HCT116 (cell line): ENCODE measurements around the gene SMIM20. TPM values are rescaled to one million over a fixed set of nuclear protein-coding genes. Genes with fewer than 3 reads are reported as not detected.

Experiments used
- ATAC-seq: fragments of 200-7000 bp; cut with Tn5 transposase; 2 replicates; pipeline ENCODE4 v1.9.1; 2020; ENCODE audit warnings: mild to moderate bottlenecking, moderate library complexity
- BruUV-seq: library from RNA; stranded (reverse); fragments of 400-500 nt; replicated peaks from 2 replicates; lab custom pipeline; 2021; lab: Mats Ljungman, UMichigan
- CTCF ChIA-PET: fragments of 300-600 bp; sonication (Branson Sonifier 250); formaldehyde crosslinking; loops from one replicate; lab custom pipeline; 2021; ENCODE audit warnings: antibody characterized with exemption; lab: Charles Lee
- POLR2A ChIA-PET: fragments of 300-600, 350-600 bp; sonication (Branson Sonifier 250); formaldehyde crosslinking; loops from one replicate; lab custom pipeline; 2021; ENCODE audit warnings: antibody characterized with exemption; lab: Charles Lee
- RAD21 ChIA-PET, 2 experiments: fragments of 300-600 bp; sonication (Branson Sonifier 250); formaldehyde crosslinking; loops; one replicate each; lab custom pipeline; 2023; ENCODE audit warnings: low total read pairs in 2 of 2; ENCODE audit not compliant: uncharacterized antibody in 2 of 2, unreplicated experiment in 2 of 2, low non-redundant PET in 1 of 2; lab: Charles Lee
- DNase-seq: peaks from one replicate; pipeline ENCODE4 v3.0.0-alpha.2; 2010; ENCODE audit warnings: low read depth, low spot score
- H2AFZ ChIP-seq: fragments of 200-600 bp; shearing (Covaris generic), sonication (generic); 2 replicates; pipeline ENCODE4 v1.6.1; 2017; ENCODE audit warnings: low read depth, mixed run types, mixed read lengths, antibody characterized with exemption, low read length; ENCODE audit not compliant: poor library complexity, severe bottlenecking
- H3K27ac ChIP-seq: 2 replicates; pipeline ENCODE4 v1.5.1; 2012; ENCODE audit warnings: low read depth, low read length
- H3K27me3 ChIP-seq: fragments of 200-600 bp; sonication (generic); 2 replicates; pipeline ENCODE4 v1.6.1; 2016; ENCODE audit warnings: mixed run types, low read length, mixed read lengths; ENCODE audit not compliant: insufficient read depth
- H3K36me3 ChIP-seq, 2 experiments: fragments of 200-500 bp in 1 of 2; fragments of 200-600 bp in 1 of 2; sonication (Bioruptor generic) in 1 of 2; sonication (generic) in 1 of 2; 2 replicates each; pipeline versions ENCODE4 v1.5.1 to v1.6.1; 2014 to 2016; ENCODE audit warnings: low read length in 2 of 2, inconsistent platforms in 1 of 2, mixed read lengths in 1 of 2, mixed run types in 1 of 2; ENCODE audit not compliant: insufficient read depth in 2 of 2, control insufficient read depth in 1 of 2
- H3K4me1 ChIP-seq, 2 experiments: fragments of 200-600 bp in 1 of 2; sonication (generic) in 1 of 2; 2 replicates each; pipeline versions ENCODE4 v1.5.1 to v1.6.1; 2012 to 2017; ENCODE audit warnings: low read length in 2 of 2, inconsistent platforms in 1 of 2, mild to moderate bottlenecking in 1 of 2, mixed read lengths in 1 of 2, mixed run types in 1 of 2, moderate library complexity in 1 of 2; ENCODE audit not compliant: insufficient read depth in 2 of 2, control insufficient read depth in 1 of 2
- H3K4me2 ChIP-seq: fragments of 200-600 bp; sonication (generic); 2 replicates; pipeline ENCODE4 v1.6.1; 2017; ENCODE audit warnings: mixed run types, low read length, mixed read lengths
- H3K4me3 ChIP-seq, 2 experiments: fragments of 200-600 bp in 1 of 2; sonication (generic) in 1 of 2; replicated peaks in 1 of 2; 2 replicates each; pipeline ENCODE4 v1.5.1; 2011 to 2016; ENCODE audit warnings: low read length in 2 of 2, control low read depth in 1 of 2, low read depth in 1 of 2, mild to moderate bottlenecking in 1 of 2, mixed read lengths in 1 of 2, mixed run types in 1 of 2
- H3K79me2 ChIP-seq: fragments of 200-600 bp; sonication (generic); 2 replicates; pipeline ENCODE4 v1.6.1; 2017; ENCODE audit warnings: mild to moderate bottlenecking, mixed run types, low read length, moderate library complexity, mixed read lengths; ENCODE audit not compliant: insufficient read depth
- H3K9ac ChIP-seq: fragments of 200-600 bp; sonication (generic); 2 replicates; pipeline ENCODE4 v1.6.1; 2016; ENCODE audit warnings: low read length, mixed read lengths
- H3K9me2 ChIP-seq: fragments of 200-600 bp; sonication (generic), shearing (Covaris generic); 2 replicates; pipeline ENCODE4 v1.6.1; 2017; ENCODE audit warnings: mixed run types, mild to moderate bottlenecking, moderate library complexity; ENCODE audit not compliant: insufficient read depth
- H3K9me3 ChIP-seq, 2 experiments: fragments of 200-500 bp in 1 of 2; fragments of 200-600 bp in 1 of 2; sonication (Bioruptor generic) in 1 of 2; sonication (generic) in 1 of 2; 2 replicates each; pipeline ENCODE4 v1.6.1; 2014 to 2017; ENCODE audit warnings: low read length in 2 of 2, mixed read lengths in 2 of 2, inconsistent platforms in 1 of 2, low read depth in 1 of 2, mild to moderate bottlenecking in 1 of 2, mixed run types in 1 of 2, moderate library complexity in 1 of 2; ENCODE audit not compliant: control insufficient read depth in 1 of 2, insufficient read depth in 1 of 2
- H4K20me1 ChIP-seq: fragments of 200-600 bp; sonication (generic), shearing (Covaris generic); 2 replicates; pipeline ENCODE4 v1.6.1; 2017; ENCODE audit warnings: mixed run types, mild to moderate bottlenecking, moderate library complexity; ENCODE audit not compliant: insufficient read depth
- ATF3 ChIP-seq: IDR thresholded peaks from 2 replicates; pipeline ENCODE4 v1.6.1; 2012
- FOSL1 ChIP-seq: IDR thresholded peaks from 2 replicates; pipeline ENCODE4 v1.6.1; 2012; ENCODE audit warnings: low read depth
- MAX ChIP-seq: IDR thresholded peaks from 2 replicates; pipeline ENCODE4 v1.6.1; 2012
- RAD21 ChIP-seq: IDR thresholded peaks from 2 replicates; pipeline ENCODE4 v1.6.1; 2012; ENCODE audit warnings: low read depth, mild to moderate bottlenecking
- REST ChIP-seq: IDR thresholded peaks from 2 replicates; pipeline ENCODE4 v1.6.1; 2012; ENCODE audit warnings: low read depth
- SIN3A ChIP-seq: IDR thresholded peaks from 2 replicates; pipeline ENCODE4 v1.6.1; 2012; ENCODE audit warnings: low read depth
- SP1 ChIP-seq: IDR thresholded peaks from 2 replicates; pipeline ENCODE4 v1.6.1; 2012; ENCODE audit warnings: low read depth
- YY1 ChIP-seq: IDR thresholded peaks from 2 replicates; pipeline ENCODE4 v1.6.1; 2011; ENCODE audit warnings: low read length, low read depth, moderate library complexity, mild to moderate bottlenecking; ENCODE audit not compliant: insufficient replicate concordance; ENCODE audit errors: extremely low read depth
- ZFX ChIP-seq: fragments of 450-650 bp; IDR thresholded peaks from 2 replicates; pipeline ENCODE4 v1.6.1; 2017
- ZNF274 ChIP-seq: fragments of 200-500 bp; sonication (Bioruptor generic); IDR thresholded peaks from 2 replicates; pipeline ENCODE4 v1.6.1; 2014; ENCODE audit warnings: mild to moderate bottlenecking, low read depth, low read length, inconsistent platforms
- intact Hi-C: fragments of 100-400 bp; cut with micrococcal nuclease; formaldehyde crosslinking; loops from 2 replicates; pipeline ENCODE4 v1.10.0; 2022
- total RNA-seq: library from RNA; stranded (reverse); gene quantifications from one replicate; pipeline ENCODE4 v1.2.1, GENCODE V29; 2021; ENCODE audit not compliant: unreplicated experiment

SMIM20 gene
- total RNA-seq, 1 experiment from 2014 or later: 36.9 TPM

GRCh38 chr4:25977397-25978170, 63.6 kb downstream of the SMIM20 start:
- Histone ChIP-seq H3K9me2 (no peaks in the 10 kb centered on the region), H3K4me1 (no peaks in the 10 kb centered on the region), H3K4me3 (no peak overlapping the region), H2AFZ (no peak overlapping the region), H3K27me3 (no peaks in the 10 kb centered on the region), H3K9ac (no peak overlapping the region), H3K9me3 (no peaks in the 10 kb centered on the region), H3K79me2 (no peaks in the 10 kb centered on the region), H3K36me3 (no peaks in the 10 kb centered on the region), H4K20me1 (no peaks in the 10 kb centered on the region), H3K4me2 (no peak overlapping the region), H3K27ac (no peak overlapping the region)
- BruUV-seq: no TSS peak
- ATAC-seq (no peak), DNase-seq (no peak)
- intact Hi-C loops: no loop called here
- ChIA-PET CTCF (interaction anchor here (0.9 to 1.7 kb wide), 2 partner anchors 10 to 16 kb away, joined by 4 to 7 read pairs; no protein-coding TSS in a partner anchor), RAD21 (no interaction called here), POLR2A (no interaction called here)
- no peak for TF ChIP-seq MAX
- no peak for TF ChIP-seq ZNF274

GRCh38 chr4:25978327-25978726, 64.3 kb downstream of the SMIM20 start:
- no TSS peak for BruUV-seq
- ChIA-PET POLR2A (no interaction called here), CTCF (interaction anchor here (0.9 to 1.7 kb wide), 2 partner anchors 10 to 15 kb away, joined by 4 to 7 read pairs; no protein-coding TSS in a partner anchor), RAD21 (no interaction called here)
- no peak overlapping the region for H2AFZ ChIP-seq
- intact Hi-C loops: no loop called here
- H3K27me3 ChIP-seq: no peaks in the 10 kb centered on the region
- no peak overlapping the region for H3K27ac ChIP-seq
- no peaks in the 10 kb centered on the region for H3K36me3 ChIP-seq
- no peak for TF ChIP-seq ZFX
- no peak for TF ChIP-seq REST
- TF ChIP-seq ZNF274: no peak
- TF ChIP-seq MAX: no peak
- TF ChIP-seq SIN3A: no peak
- no peak for TF ChIP-seq YY1
- TF ChIP-seq FOSL1: no peak
- TF ChIP-seq SP1: no peak
- TF ChIP-seq ATF3: no peak
- TF ChIP-seq RAD21: no peak
- no peak overlapping the region for H3K4me3 ChIP-seq
- no peaks in the 10 kb centered on the region for H3K4me1 ChIP-seq
- no peaks in the 10 kb centered on the region for H3K9me3 ChIP-seq
- no peak overlapping the region for H3K4me2 ChIP-seq
- H3K9ac ChIP-seq: no peak overlapping the region
- H4K20me1 ChIP-seq: no peaks in the 10 kb centered on the region
- ATAC-seq (no peak), DNase-seq (no peak)
- H3K79me2 ChIP-seq: no peaks in the 10 kb centered on the region
- no peaks in the 10 kb centered on the region for H3K9me2 ChIP-seq
